Parathyroid adenoma (tissue), 2 donors: ENCODE results near the gene RAB3A.

ENCODE experiments used
- H2AFZ ChIP-seq: fragments of 300-600 bp; sonication (generic); one replicate; pipeline ENCODE4 v1.7.0; 2017; ENCODE audit warnings: antibody characterized with exemption, mild to moderate bottlenecking
- H3K27ac ChIP-seq: fragments of 300-600 bp; sonication (generic); one replicate; pipeline ENCODE4 v1.7.0; 2017
- H3K27me3 ChIP-seq: fragments of 300-600 bp; sonication (generic); one replicate; pipeline ENCODE4 v1.7.0; 2017; ENCODE audit warnings: low read length; ENCODE audit not compliant: control insufficient read depth, insufficient read depth
- H3K36me3 ChIP-seq: fragments of 300-600 bp; sonication (generic); one replicate; pipeline ENCODE4 v1.7.0; 2017; ENCODE audit warnings: low read length; ENCODE audit not compliant: control insufficient read depth, insufficient read depth
- H3K4me1 ChIP-seq: fragments of 300-600 bp; sonication (generic); one replicate; pipeline ENCODE4 v1.7.0; 2017; ENCODE audit warnings: control low read depth
- H3K4me2 ChIP-seq: fragments of 300-600 bp; sonication (generic); one replicate; pipeline ENCODE4 v1.7.0; 2017; ENCODE audit warnings: low read length
- H3K4me3 ChIP-seq: fragments of 300-600 bp; sonication (generic); one replicate; pipeline ENCODE4 v1.7.0; 2017; ENCODE audit warnings: low read depth, low read length
- H3K79me2 ChIP-seq: fragments of 300-600 bp; sonication (generic); one replicate; pipeline ENCODE4 v1.7.0; 2017; ENCODE audit warnings: control low read depth
- H3K9ac ChIP-seq: fragments of 300-600 bp; sonication (generic); one replicate; pipeline ENCODE4 v1.7.0; 2017; ENCODE audit warnings: mild to moderate bottlenecking
- H3K9me3 ChIP-seq: fragments of 300-600 bp; sonication (generic); one replicate; pipeline ENCODE4 v1.7.0; 2017; ENCODE audit warnings: low read length; ENCODE audit not compliant: control insufficient read depth
- TF ChIP-seq, protein P1 (sequence below): fragments of 300-600 bp; sonication (generic); IDR thresholded peaks from one replicate; pipeline ENCODE4 v1.7.0; 2017; ENCODE audit warnings: antibody characterized with exemption, mild to moderate bottlenecking
- donor health status: primary hyperparathyroidism.

Gene RAB3A

DNA sequence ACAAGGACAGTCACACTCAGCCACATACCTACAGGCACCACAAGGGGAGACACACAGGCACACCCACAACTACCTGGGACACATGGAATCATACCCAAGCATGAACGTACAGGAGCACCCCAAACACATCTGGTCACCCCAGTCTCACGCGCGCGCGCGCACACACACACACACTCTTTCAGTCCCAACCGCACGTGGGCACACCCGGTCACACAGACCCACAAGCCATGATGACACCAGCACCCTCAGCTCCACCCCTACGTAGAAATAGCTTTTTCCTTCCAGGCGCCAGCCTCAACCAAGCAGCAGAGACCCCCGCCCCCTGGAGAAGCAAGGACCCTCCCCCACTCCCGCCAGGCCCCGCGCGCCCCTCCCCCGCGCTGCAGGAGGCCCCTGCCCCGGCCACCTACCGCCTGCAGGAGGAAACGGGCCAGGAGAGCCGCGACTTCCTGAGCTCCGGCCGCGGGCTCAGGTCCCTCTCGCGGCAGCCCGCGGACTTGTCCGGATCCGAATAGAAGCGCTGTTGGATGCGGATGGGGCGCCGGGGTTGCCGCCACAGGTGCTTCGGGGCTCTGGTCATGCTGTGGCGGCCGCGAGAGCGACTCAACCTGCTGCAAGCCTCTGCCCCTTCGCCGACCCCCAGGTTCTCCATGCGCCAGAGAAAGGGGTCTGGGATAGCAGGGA, 28.8 kb upstream of the RAB3A start:
- Histone ChIP-seq H3K79me2 (no peaks in the 10 kb centered on the region), H3K36me3 (no peaks in the 10 kb centered on the region), H3K9ac (no peak overlapping the region), H3K27me3 (no peaks in the 10 kb centered on the region), H3K4me1 (no peaks in the 10 kb centered on the region), H3K4me2 (no peak overlapping the region), H2AFZ (peak overlapping the region; percentile 36), H3K27ac (no peak overlapping the region), H3K4me3 (no peak overlapping the region), H3K9me3 (no peaks in the 10 kb centered on the region)
- TF ChIP-seq, protein P1, sequence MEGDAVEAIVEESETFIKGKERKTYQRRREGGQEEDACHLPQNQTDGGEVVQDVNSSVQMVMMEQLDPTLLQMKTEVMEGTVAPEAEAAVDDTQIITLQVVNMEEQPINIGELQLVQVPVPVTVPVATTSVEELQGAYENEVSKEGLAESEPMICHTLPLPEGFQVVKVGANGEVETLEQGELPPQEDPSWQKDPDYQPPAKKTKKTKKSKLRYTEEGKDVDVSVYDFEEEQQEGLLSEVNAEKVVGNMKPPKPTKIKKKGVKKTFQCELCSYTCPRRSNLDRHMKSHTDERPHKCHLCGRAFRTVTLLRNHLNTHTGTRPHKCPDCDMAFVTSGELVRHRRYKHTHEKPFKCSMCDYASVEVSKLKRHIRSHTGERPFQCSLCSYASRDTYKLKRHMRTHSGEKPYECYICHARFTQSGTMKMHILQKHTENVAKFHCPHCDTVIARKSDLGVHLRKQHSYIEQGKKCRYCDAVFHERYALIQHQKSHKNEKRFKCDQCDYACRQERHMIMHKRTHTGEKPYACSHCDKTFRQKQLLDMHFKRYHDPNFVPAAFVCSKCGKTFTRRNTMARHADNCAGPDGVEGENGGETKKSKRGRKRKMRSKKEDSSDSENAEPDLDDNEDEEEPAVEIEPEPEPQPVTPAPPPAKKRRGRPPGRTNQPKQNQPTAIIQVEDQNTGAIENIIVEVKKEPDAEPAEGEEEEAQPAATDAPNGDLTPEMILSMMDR = peak; percentile 30

DNA sequence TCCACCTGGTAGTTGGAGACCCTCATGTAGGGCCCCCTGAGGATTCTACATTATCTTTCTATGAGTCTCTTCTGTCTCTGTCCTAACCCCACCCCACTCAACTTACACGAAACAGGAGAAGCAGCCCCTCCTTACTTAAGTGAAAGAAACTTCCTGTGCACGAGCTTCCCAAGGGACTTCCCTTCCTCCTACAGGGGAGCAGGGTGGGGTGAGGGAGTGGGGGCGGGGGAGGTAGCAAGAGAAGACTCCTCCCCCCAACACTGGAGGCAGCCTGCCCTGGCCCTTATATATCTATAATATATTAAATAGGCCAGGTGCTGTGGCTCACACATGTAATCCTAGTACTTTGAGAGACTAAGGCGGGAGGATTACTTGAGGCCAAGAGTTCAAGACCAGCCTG, 27.9 kb upstream of the RAB3A start:
- H3K4me3 ChIP-seq = no peak overlapping the region
- no peaks in the 10 kb centered on the region for H3K79me2 ChIP-seq
- no peak overlapping the region for H3K27ac ChIP-seq
- no peaks in the 10 kb centered on the region for H3K36me3 ChIP-seq
- no peak overlapping the region for H3K9ac ChIP-seq
- H3K27me3 ChIP-seq = no peaks in the 10 kb centered on the region
- no peaks in the 10 kb centered on the region for H3K9me3 ChIP-seq
- H2AFZ ChIP-seq = no peak overlapping the region
- TF ChIP-seq, protein P1 = no peak
- H3K4me1 ChIP-seq = no peaks in the 10 kb centered on the region
- H3K4me2 ChIP-seq = no peak overlapping the region

DNA sequence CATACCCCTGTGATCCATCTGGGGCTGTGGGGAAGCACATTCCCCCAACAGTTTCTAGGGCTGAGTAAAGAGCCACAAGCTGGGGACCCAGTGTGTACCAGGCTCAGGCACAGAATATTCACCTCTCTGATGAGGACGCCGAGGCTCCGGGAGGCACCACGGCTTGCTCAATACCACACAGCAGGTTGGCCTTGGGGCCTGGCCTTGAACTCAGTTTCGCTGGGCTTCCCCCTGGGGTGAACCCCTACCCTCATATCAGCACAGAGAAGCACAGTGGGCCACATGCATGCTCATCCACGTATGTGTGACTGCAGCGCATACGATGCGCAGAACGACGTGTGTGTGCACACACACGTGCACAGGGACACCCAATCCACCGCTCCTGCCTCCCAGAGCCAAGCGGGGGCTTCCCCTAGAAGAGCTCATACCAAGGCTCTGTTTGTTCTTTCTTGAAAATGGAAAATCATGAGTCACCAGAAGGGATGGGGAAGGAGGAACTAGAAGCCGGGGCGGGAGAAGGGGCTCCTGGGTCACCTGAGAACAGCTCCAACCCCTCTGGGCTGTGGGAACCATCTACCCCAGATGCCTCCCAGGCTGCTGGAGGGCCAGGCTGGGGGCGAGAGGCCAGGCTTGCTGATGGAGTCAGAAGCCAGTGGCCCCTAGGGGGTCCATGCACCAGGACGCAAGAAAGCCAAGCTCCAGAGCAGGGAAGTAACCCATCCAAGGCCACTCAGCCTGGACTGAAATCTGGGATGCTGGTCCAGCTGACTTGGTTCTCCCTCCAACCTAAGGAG, 27.3 kb upstream of the RAB3A start:
- H3K4me2 ChIP-seq = no peak overlapping the region
- H3K27ac ChIP-seq = no peak overlapping the region
- H3K36me3 ChIP-seq = no peaks in the 10 kb centered on the region
- H3K9ac ChIP-seq = no peak overlapping the region
- no peak overlapping the region for H2AFZ ChIP-seq
- no peaks in the 10 kb centered on the region for H3K27me3 ChIP-seq
- H3K79me2 ChIP-seq = no peaks in the 10 kb centered on the region
- H3K9me3 ChIP-seq = no peaks in the 10 kb centered on the region
- no peak overlapping the region for H3K4me3 ChIP-seq
- no peaks in the 10 kb centered on the region for H3K4me1 ChIP-seq
- TF ChIP-seq, protein P1 = no peak

DNA sequence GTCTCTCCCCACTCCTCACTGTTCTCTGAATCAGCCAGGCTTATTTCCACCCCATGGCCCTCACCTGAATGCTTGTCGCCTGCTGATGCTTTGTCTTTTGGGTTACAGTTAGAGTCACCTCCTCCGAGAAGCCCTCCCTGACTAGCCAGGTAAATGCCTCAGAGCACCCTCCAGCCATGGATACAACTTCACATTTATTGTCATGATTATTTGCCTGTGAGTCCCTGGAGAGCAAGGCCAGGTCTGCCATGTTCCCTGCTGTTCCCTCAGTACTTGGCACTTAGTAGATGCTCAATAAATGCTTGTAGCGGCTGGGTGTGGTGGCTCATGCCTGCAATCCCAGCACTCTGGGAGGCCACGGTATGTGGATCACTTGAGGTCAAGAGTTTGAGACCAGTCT, 26.1 kb upstream of the RAB3A start:
- no peaks in the 10 kb centered on the region for H3K79me2 ChIP-seq
- peaks cover 1% of the 10 kb centered on the region for H3K4me1 ChIP-seq
- H3K4me3 ChIP-seq = no peak overlapping the region
- no peak overlapping the region for H3K9ac ChIP-seq
- H3K4me2 ChIP-seq = no peak overlapping the region
- no peaks in the 10 kb centered on the region for H3K27me3 ChIP-seq
- no peaks in the 10 kb centered on the region for H3K9me3 ChIP-seq
- TF ChIP-seq, protein P1 = no peak
- no peaks in the 10 kb centered on the region for H3K36me3 ChIP-seq
- H2AFZ ChIP-seq = no peak overlapping the region
- no peak overlapping the region for H3K27ac ChIP-seq
